LNCAP (cell line): ENCODE data around the gene IPO8.

Source experiments
- CTCF ChIP-seq: fragments of 450-650 bp; IDR thresholded peaks from 2 replicates; pipeline ENCODE4 v1.5.1; 2017; ENCODE audit warnings: mild to moderate bottlenecking

IPO8 gene

GRCh38 chr12:30622509-30622908 lies 73.2 kb downstream of the IPO8 start:
- no peak for TF ChIP-seq CTCF

GRCh38 chr12:30617346-30618016 lies 78.2 kb downstream of the IPO8 start:
- TF ChIP-seq CTCF = no peak

GRCh38 chr12:30614031-30614430 lies 81.6 kb downstream of the IPO8 start:
- TF ChIP-seq CTCF = no peak

DNA sequence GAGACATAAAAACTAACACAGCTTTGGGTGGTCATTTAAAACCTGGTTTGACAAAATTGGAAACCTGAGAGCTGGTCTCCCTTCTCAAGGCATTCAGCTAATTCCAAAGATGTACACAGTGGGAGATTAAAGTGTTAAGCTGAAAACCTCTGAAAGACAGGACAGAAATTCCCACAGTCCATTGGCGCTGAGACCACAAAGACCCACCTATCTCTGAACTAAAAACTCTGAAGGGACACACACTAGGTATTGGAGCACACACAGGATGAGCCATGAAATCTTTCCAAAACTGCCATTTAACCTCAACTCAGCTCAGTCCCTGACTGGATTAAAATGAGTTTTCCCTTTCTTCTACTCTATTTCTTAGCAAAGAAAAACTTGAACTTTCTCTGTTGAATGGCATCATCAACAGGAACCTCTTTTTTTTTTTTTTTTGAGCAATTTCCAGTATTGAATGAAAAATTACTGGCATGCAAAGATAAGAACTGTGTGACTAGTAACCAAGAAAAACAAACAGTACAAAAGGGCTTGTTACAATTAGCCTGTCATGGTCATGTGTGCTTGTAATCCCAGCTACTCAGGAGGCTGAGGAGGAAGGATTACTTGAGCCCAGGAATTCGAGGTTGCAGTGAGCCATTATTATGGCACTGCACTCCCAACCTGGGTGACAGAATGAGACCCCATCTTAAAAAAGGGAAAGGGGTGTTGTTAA lies 82.4 kb downstream of the IPO8 start:
- no peak for TF ChIP-seq CTCF

- no peak for TF ChIP-seq CTCF
These were observed 85.0 kb downstream of the IPO8 start for GRCh38 chr12:30610718-30611117.

DNA sequence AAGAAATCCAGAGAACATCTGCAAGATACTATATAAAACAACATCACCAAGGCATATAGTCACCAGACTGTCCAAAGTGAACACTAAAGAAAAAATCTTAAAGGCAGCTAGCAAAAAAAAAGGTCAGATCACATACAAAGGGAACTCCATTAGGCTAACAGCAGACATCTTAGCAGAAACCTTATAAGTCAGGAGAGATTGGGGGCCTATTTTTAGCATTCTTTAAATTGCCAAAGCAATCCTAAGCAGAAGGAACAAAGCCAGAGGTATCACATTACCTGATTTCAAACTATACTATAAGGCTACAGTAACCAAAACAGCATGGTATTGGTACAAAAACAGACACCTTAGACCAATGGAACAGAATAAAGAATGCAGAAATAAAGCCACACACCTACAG lies 92.5 kb downstream of the IPO8 start:
- no peak for TF ChIP-seq CTCF

- TF ChIP-seq CTCF = no peak
These were observed 93.0 kb downstream of the IPO8 start for GRCh38 chr12:30602678-30603077.
